Erythroblast (primary cell): Measurements from ENCODE around the gene CLDN5.

Source experiments
- GATA1 ChIP-seq: IDR thresholded peaks from 2 replicates; pipeline ENCODE4 v1.6.1; 2011; ENCODE audit warnings: low read depth, mild to moderate bottlenecking, control low read depth, low read length, moderate library complexity
- POLR2A ChIP-seq: IDR thresholded peaks from 2 replicates; pipeline ENCODE4 v1.6.1; 2011; ENCODE audit warnings: mild to moderate bottlenecking, low read length

DNA sequence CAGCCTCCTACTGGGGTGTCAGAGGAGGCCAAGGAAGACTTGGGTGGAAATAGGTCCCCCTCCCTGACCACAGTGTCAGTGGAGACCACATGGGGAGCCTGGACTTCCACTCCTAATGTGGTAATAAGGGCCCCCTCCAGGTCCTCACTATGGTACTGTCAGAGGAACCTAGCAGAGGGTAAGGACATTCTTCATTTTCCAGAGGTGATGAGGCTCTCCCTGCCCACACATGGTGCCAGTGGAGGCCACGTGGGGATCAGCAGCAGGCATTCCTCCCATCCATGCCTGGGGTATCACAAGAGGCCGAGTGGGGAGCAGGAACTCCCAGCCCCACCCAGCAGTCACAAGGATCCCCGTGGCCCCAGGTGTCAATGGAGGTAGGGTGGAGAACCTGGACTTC is 6.5 kb upstream of the CLDN5 start:
- no peak for TF ChIP-seq POLR2A
- TF ChIP-seq GATA1: no peak
